GM18526 (cell line): ENCODE measurements around the gene MAD1L1.

ENCODE experiments used
- POLR2A ChIP-seq: IDR thresholded peaks from 3 replicates; pipeline ENCODE4 v1.6.1; 2011; ENCODE audit not compliant: insufficient read length; ENCODE audit errors: extremely low read depth

Gene MAD1L1

GRCh38 chr7:1969459-1970284, 263.1 kb downstream of the MAD1L1 start:
- TF ChIP-seq POLR2A: no peak

- no peak for TF ChIP-seq POLR2A
Observed at GRCh38 chr7:1968397-1969111, 264.2 kb downstream of the MAD1L1 start.

- no peak for TF ChIP-seq POLR2A
Observed at GRCh38 chr7:1967512-1968396, 265.0 kb downstream of the MAD1L1 start.

- TF ChIP-seq POLR2A: no peak
Observed at GRCh38 chr7:1966631-1967200, 266.0 kb downstream of the MAD1L1 start.

GRCh38 chr7:1965579-1966294, 267.0 kb downstream of the MAD1L1 start:
- no peak for TF ChIP-seq POLR2A

- no peak for TF ChIP-seq POLR2A
Observed at GRCh38 chr7:1964913-1965578, 267.7 kb downstream of the MAD1L1 start.

- TF ChIP-seq POLR2A: no peak
Observed at GRCh38 chr7:1964211-1964912, 268.4 kb downstream of the MAD1L1 start.

- TF ChIP-seq POLR2A: no peak
Observed at GRCh38 chr7:1963575-1963974, 269.2 kb downstream of the MAD1L1 start.

GRCh38 chr7:1961701-1962276, 271.0 kb downstream of the MAD1L1 start:
- TF ChIP-seq POLR2A: no peak

GRCh38 chr7:1959305-1959704, 273.4 kb downstream of the MAD1L1 start:
- TF ChIP-seq POLR2A: no peak

- no peak for TF ChIP-seq POLR2A
Observed at GRCh38 chr7:1957471-1958225, 275.1 kb downstream of the MAD1L1 start.

GRCh38 chr7:1956611-1957470, 275.9 kb downstream of the MAD1L1 start:
- no peak for TF ChIP-seq POLR2A

GRCh38 chr7:1956141-1956540, 276.6 kb downstream of the MAD1L1 start:
- no peak for TF ChIP-seq POLR2A
